ENCODE data around the gene CENPP.

DNA sequence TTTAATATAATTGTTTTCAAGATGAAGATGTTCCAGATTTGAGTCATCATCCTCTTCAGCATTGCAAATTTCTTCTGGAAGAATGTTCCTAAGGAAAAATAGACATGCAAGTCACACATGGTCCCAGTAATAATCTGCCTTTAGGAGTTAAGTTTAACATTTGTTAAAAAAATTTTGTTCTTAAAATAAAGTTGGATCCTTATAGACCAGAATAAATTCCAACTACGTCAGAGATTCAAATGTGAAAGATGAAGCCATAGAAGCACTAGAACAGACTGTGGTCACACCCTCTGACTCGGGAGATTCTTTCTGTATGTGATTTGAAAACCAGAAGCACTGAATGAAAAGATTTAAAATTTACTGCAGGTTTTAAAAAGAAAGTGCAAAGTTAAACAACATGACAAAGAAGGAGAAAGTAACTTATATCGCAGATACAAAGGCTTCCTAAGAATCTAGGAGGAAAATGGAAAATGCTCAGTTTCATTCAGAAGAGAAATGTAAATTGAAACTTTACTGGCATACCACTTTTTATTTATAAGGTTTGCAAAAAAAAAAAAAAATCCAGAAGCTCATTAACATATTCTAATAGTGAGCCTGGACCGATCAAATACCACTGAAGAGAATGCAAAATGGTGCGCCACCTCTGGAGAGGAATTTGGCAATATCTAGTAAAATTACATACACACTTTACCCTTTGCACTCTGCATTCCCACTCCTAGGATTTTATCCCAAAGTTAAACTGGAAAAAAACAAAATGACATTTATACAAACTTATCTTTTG lies 170.8 kb downstream of the CENPP start:
- no peak for TF ChIP-seq POLR2A (IDR thresholded peaks at IDR 0.05; ENCODE audit: low read depth, low read length)
- no peak for TF ChIP-seq POLR2AphosphoS5 (IDR thresholded peaks at IDR 0.05; ENCODE audit: low read depth, low read length)
- no peak for TF ChIP-seq TAF1 (IDR thresholded peaks at IDR 0.05; ENCODE audit: low read depth, low read length)
- TF ChIP-seq PAX5 (IDR thresholded peaks at IDR 0.05; ENCODE audit: insufficient read depth, low read length, severe bottlenecking), result no peak
- no peak for TF ChIP-seq POU2F2 (IDR thresholded peaks at IDR 0.05; ENCODE audit: low read depth, low read length)
- TF ChIP-seq SPI1 (IDR thresholded peaks at IDR 0.05; ENCODE audit: low read depth, low read length), result no peak
